T-helper 2 cell (primary cell): ENCODE measurements around the gene PCDH1.
A peak's percentile ranks its signal among the peaks of the same experiment; 100 is the strongest.
"Not testable (repeated sequence)": the region's sequence is repeated elsewhere in the genome, so short reads cannot be mapped to it uniquely, and the experiment has no call there.

Source experiments
- DNase-seq, 5 experiments: peaks; one replicate each; pipeline versions ENCODE4 v3.0.0 to v3.0.0-alpha.2; 2012 to 2022

PCDH1 gene

DNA sequence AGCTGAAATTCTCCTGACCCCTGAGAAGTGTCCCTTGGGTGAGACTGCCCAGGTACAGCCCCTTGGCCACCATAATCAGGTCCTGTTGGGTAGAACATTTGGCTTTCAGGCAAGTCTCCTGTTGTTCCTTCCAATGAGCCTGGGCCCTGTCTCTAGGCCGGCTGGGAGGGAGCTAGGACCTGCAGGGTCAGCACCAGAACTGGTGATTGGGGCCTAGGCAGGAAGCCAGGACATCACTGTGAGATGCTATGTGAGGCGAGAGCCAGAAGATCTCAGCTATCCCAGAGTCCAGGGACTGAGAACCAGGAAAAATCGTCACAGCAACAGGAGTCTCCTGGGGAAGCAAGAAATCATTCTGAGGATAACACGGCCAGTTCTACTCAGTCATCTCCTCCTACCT, 51.5 kb downstream of the PCDH1 start:
- no peak for DNase-seq

DNA sequence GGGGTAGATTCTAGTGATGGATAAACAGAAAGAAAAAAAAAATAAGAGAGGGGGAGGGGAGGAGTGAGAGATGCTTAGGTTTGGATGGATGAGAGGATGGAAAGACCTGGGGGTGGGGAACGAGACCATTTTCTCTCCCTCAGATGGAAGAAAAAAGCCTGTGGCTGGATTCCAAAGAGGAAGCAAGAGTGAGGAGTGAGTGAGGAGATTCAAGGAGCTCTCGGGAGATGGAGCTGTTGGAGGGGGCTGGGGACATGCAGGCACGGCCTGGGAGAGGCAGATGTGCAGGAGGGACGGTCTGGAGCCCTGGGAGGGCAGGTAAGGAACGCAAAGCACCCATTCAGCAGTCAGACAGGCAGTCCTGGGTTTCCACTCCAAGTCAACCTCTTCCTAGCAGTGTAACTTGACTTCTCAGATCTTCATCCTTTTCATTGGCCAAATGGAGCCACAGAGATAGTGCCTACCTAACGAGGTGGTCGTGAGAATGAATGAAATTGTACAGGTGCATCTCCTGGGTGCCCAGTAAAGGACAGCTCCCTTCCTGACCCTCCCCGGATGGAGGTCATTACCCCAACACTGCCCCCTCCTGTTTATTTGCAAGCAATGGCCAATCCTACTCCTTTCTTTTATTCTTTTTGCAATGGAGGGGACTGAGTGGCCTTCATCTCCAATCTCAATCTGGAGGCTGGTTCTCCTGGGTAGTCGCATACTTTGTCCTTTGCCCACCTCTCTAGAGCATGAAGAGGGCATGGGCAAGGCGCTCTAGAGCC, 52.2 kb downstream of the PCDH1 start:
- peak in 1 of 5 experiments; percentile 21 for DNase-seq

DNA sequence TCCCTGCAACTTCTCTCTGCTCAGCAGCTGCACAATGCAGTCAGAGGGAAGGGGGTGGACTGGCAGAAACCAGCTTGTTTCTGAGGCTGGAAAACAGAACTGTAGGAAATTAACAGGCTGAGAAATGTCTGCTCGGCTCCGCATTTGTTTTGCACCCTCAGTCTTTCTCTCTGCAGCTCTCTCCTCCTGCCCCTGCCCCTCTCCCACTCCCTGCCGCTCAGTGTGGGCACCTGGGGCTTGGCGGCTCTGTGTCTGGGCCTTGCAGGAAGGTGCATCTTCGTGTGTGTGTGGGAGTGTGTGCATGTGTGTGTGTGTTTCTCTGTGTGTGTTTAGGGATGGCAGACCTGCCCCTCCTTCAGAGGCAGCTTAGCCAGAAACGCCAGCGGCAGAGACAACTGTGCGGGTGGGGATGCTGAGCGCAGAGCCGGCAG, 53.0 kb downstream of the PCDH1 start:
- no peak for DNase-seq

GRCh38 chr5:141824717-141825116, 53.5 kb downstream of the PCDH1 start:
- DNase-seq: no peak

DNA sequence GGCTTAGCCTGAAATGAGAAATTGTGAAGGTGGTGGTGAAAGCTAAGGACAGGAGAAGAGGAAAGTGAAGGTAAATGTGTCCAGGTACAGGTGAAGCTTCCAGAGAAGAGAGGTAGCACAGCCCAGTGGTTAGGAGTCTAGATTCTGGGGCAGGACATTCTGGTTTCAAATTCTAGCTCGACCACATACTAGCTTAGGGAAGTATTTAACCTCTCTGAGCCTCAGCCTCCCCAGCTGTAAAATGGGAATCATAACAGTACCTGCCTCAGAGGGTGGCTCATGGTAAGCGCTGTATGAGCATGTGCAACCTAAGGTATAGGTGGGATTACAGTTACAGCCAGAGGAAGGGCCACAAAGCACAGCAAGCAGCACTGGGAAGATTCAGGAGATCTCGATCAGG, 55.2 kb downstream of the PCDH1 start:
- no peak for DNase-seq

- DNase-seq: no peak
Measured at GRCh38 chr5:141822144-141822543, 56.1 kb downstream of the PCDH1 start.

- DNase-seq: no peak
Measured at GRCh38 chr5:141821430-141821925, 56.7 kb downstream of the PCDH1 start.

- DNase-seq: not testable (repeated sequence)
Measured at GRCh38 chr5:141820686-141821085, 57.5 kb downstream of the PCDH1 start.

DNA sequence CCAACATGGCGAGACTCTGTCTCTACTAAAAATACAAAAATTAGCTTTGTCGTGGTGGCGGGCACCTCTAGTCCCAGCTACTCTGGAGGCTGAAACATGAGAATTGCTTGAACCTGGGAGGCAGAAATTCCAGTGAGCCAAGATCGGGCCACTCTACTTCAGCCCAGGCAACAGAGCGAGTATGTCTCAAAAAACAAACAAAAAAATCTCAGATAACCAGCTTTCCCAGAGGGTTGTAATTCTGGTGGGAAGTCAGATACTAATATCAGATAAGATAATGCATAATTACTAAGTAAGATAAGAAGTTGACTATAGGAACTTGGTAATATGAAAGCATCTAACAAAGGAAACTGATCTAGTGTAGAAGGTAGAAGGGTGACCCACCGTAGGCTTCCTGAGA, 60.6 kb downstream of the PCDH1 start:
- DNase-seq: no peak

DNA sequence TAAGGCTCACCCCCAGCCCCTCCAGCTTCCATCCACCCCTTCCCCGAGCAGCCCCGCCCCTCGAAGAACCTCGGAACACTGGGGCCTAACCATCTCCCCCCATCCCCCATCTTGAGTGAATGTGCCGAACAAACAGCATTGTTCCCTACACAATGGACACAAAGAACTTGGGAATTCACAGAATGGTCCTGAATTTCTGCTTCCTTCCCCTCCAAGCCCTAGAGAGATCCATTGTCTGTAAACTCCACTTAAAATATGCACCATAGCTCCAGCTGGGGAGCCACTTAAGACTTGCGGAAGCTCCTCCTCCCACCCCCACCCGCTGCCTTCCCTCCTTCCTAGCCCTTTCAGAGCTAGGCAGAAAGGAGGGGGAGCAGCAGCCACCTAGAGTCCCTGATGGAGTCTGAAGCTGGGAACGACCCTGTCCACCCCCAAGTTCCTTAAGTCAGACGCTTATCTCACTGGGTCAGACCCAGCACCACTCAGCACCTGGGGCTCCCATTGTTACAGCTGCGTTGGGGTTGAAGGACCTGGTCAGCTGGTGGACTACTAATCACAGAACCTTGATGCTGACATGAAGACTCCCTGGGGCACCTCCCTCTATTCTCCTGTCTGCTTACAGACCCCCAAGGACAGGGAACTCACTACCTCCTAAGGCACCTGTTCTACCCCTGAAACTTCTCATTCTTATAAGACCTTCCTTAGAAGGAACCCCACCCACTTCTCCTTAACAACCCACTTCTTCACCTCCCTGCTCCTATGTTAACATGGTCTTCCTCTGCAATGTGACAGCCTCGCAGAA, 61.4 kb downstream of the PCDH1 start:
- DNase-seq: no peak

- DNase-seq: no peak
Measured at GRCh38 chr5:141815796-141816180, 62.4 kb downstream of the PCDH1 start.

GRCh38 chr5:141815051-141815795, 63.0 kb downstream of the PCDH1 start:
- no peak for DNase-seq

DNA sequence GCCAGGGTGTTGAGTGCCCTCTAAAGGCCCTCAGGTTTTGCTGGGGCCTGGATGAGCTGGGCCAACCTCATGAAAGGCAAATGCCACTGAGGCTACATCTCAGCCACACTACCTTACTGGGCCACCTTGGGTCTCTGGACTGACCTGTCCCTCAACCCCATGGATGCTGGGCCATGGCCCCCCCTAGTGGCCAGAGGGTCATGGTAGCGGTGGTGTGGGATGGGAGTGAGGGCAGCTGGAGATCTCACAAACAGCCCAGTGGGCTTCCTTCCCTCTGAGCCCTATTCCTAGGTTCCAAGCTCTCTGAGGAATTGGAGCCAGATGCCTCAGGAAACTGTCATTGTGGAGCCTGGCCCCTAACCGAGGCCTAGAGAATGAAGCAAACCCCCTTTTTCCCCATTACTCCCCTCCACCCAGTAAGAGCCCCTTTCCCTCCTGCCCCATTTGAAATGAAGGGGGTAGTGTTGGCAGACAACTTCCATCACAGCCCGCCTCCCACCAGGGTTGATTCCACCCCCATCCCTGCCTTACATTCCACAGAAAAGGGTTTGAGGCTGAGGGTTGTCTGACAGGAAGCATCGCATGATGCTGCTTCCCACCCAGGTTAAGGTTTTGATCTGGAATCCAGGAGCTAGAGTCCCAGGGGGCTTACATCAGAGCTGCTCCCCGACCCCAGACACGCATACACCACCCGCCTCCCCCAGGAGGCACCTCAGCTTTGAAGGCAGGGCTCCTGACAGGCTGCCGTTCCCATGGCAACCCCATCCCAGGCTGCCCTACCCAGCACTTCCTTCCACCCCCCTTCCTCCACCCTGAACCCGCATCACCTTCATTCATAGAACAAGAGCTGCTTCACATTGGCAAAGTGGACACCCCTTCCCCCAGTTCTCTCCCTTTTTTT, 63.9 kb downstream of the PCDH1 start:
- DNase-seq: peak in 3 of 5 experiments; percentile 9 to 25 (median 21)

DNA sequence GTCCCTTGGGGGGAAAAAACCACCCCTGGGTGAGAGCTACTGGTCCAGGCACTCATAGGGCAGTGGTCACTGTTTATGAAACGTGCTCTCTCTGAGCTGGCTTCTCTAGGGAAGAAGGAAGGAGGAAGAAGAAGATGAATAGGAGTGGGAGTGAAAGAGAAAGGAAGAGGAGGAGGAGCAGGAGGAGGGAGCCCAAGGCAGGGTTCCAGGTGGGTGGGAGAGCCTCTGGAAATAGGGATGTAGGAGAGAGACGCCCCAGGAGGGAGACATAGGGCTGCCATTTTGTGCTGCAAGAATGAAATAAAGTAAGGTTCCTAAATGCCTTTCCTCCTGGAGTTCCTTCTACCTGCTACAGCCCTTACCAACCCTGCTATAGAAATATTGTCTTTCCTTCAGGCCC, 65.7 kb downstream of the PCDH1 start:
- DNase-seq: no peak

DNA sequence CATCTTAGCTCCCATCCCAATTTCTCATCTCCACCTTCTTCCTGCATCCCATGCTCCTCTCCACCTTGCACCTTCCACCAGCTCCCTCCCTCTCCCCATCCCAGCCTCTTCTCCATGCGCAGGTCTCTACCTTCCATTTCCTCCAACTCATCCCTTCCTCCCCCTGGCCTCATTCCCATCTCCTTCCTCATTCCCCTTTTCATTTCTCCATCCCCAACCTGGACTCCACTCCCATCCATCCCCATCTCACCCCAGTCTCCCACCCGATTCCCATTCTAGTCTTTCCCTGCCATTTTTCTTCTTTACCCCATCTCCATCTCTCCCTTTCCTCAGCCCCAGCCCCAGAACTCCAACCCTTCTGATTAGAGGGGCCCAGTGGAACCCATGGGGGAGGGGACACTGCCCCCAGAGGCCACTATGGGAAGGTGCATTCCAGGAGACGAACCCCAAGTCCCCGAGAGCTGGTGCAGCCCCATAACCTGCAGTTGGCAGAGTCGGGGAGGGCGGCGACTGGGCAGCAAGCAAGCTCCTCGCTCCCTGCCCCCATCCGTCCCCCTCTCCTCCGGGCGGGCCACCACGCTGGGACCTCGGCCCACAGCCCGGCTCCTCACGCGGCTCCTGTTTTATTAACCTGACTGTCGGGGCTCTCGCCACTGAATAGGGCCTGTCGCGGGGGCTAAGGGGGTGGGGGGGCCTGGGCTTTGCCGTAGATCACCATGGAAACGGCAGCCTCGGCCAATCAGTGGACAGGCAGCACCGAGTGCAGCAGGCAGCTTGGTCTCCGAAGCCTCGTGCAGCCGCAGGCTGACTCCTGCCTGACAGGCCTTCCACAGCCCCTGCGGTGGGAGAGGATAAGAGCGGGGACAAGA, 66.7 kb downstream of the PCDH1 start:
- peak in 3 of 5 experiments; percentile 2 to 35 (median 12) for DNase-seq

GRCh38 chr5:141810702-141811101, 67.5 kb downstream of the PCDH1 start:
- DNase-seq: no peak

- DNase-seq: no peak
Measured at GRCh38 chr5:141809380-141810096, 68.7 kb downstream of the PCDH1 start.

DNA sequence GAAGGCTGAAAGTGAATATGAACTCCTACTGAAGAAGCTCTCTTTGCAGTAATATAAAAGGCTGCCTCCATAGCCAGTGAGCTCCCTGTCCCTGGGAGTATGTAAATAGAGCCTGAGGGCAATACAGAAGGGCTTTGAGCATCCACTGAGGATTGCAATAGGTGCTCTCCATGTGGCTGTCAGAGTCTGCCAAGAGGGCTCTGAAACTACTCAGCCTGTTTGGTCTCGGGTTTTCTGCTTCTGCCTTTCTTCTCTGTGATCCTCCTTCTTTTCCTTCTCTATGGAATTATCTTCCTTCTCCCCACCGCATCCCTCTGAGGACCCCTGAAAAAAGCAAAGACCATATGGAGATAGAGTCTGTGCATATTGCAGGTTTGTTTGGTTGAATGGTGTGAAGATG, 69.4 kb downstream of the PCDH1 start:
- DNase-seq: no peak

DNA sequence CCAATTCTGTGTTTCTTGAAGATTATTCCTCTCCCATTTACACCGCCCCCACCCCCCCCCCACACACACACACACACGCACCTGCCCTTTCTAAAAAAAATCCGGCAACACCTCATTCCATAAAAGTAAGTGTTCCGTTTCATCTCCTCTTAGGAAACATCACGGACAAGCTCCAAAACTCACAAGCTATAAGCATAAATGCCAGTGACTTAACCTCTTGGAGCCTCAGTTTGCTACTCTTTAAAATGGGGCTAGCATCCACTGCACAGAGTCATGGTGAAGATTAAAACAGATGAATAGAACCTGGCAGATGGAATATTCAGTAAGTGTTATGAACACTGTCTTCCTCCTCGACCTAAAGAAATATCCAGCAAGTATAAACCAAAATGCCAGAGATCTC, 70.5 kb downstream of the PCDH1 start:
- DNase-seq: no peak

DNA sequence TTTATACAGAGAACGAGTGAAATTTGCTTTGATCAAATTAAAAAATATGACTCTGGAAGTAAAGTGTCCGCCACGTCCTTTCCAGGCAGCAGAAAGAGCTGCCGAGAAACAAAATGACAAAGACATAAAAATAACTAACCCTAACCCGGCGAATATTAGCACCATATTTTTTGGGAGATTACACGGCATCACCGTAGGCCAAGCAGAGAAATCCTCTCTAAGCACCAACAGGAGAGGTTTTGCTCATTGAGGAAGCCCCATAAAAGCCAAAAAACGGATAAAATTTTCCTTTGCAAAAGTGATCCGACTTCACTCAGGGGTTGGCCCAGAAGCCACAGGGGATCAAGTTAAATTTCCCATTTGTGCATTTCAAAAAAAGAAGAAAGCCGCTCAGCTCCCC, 70.9 kb downstream of the PCDH1 start:
- no peak for DNase-seq
